Measurements from ENCODE around the gene CFAP57. TPM values are rescaled to one million over a fixed set of nuclear protein-coding genes. Genes with fewer than 3 reads are reported as not detected.

CFAP57 gene
- total and polyA plus RNA-seq, 9 of the 15 experiments (the other 6 are each of a cell fraction or from before 2014, with no cell fraction given), result 0.04 to 0.22 (median 0.07) TPM; not detected in 3

- TF ChIP-seq CBX1 (IDR thresholded peaks at IDR 0.05; ENCODE audit: low read depth) (no peak), ZNF197 (CRISPR knock-in tag; IDR thresholded peaks at IDR 0.05; ENCODE audit: low read depth) (no peak), ZFP30 (CRISPR knock-in tag; IDR thresholded peaks at IDR 0.05; ENCODE audit: borderline replicate concordance) (no peak), ELF2 (CRISPR knock-in tag; IDR thresholded peaks at IDR 0.05) (0 out of 2 replicates have a peak, but pooled peaks have one; percentile 25), ILF3 (IDR thresholded peaks at IDR 0.05; ENCODE audit: borderline replicate concordance) (no peak), MBD2 (IDR thresholded peaks at IDR 0.05; ENCODE audit: borderline replicate concordance, low read depth) (no peak), BACH1 (tag; IDR thresholded peaks at IDR 0.05) (no peak), GABPA (tag; conservative IDR thresholded peaks at IDR 0.05; ENCODE audit: low read depth) (peak; percentile 92), RBFOX2 (IDR thresholded peaks at IDR 0.05; ENCODE audit: low read depth, low read length) (peak; percentile 46), SRF (CRISPR knock-in tag; IDR thresholded peaks at IDR 0.05) (no peak), CEBPB (tag; IDR thresholded peaks at IDR 0.05) (peak; percentile 51; the same call in 1 of the 2 replicates), RFX7 (CRISPR knock-in tag; IDR thresholded peaks at IDR 0.05) (no peak), SLC30A9 (CRISPR knock-in tag; IDR thresholded peaks at IDR 0.05) (no peak), ZNF512 (tag; IDR thresholded peaks at IDR 0.05) (no peak), BRD4 (IDR thresholded peaks at IDR 0.05) (no peak), ASH1L (IDR thresholded peaks at IDR 0.05; ENCODE audit: borderline replicate concordance, low read depth, partially characterized antibody) (no peak), REST (IDR thresholded peaks at IDR 0.05; ENCODE audit: borderline replicate concordance) (no peak), REST (CRISPR knock-in tag; IDR thresholded peaks at IDR 0.05; ENCODE audit: low read depth) (0 out of 2 replicates have a peak, but pooled peaks have one; percentile 54), CCAR2 (IDR thresholded peaks at IDR 0.05; ENCODE audit: low read depth, low read length) (no peak), GABPB2 (CRISPR knock-in tag; conservative IDR thresholded peaks at IDR 0.05) (no peak)
These were observed 102.1 kb downstream of the CFAP57 start (continued) for GRCh38 chr1:43274125-43274803.

All from K562 (cell line).